Nephron progenitor cell (in vitro differentiated cells): Measurements from ENCODE around the gene TCP1.
"Not testable (repeated sequence)": the region's sequence is repeated elsewhere in the genome, so short reads cannot be mapped to it uniquely, and the experiment has no call there.

Experiments used
- DNase-seq: peaks from one replicate; pipeline ENCODE4 v3.0.0; 2021
- H3K27ac Mint-ChIP-seq: 2 replicates; pipeline ENCODE4 v1.8.0; 2021; ENCODE audit warnings: mild to moderate bottlenecking, moderate library complexity, mixed read lengths
- H3K27me3 Mint-ChIP-seq: 2 replicates; pipeline ENCODE4 v1.8.0; 2021; ENCODE audit warnings: mild to moderate bottlenecking, low read depth, mixed read lengths; ENCODE audit not compliant: poor library complexity
- H3K36me3 Mint-ChIP-seq: 2 replicates; pipeline ENCODE4 v1.8.0; 2021; ENCODE audit warnings: low read depth, mixed read lengths
- H3K4me1 Mint-ChIP-seq: 2 replicates; pipeline ENCODE4 v1.8.0; 2021; ENCODE audit warnings: mixed read lengths
- H3K4me3 Mint-ChIP-seq: 2 replicates; pipeline ENCODE4 v1.8.0; 2021; ENCODE audit warnings: mild to moderate bottlenecking, moderate library complexity, mixed read lengths
- H3K9me3 Mint-ChIP-seq: 2 replicates; pipeline ENCODE4 v1.8.0; 2021; ENCODE audit warnings: mild to moderate bottlenecking, moderate library complexity, mixed read lengths
- TF ChIP-seq, protein P1 (sequence below): fragments of 200-600 bp; sonication (generic); IDR thresholded peaks from 2 replicates; pipeline ENCODE4 v1.5.0; 2021; ENCODE audit warnings: antibody characterized with exemption

The TCP1 gene

GRCh38 chr6:159826968-159827647 lies 37.7 kb upstream of the TCP1 start:
- TF ChIP-seq, protein P1, sequence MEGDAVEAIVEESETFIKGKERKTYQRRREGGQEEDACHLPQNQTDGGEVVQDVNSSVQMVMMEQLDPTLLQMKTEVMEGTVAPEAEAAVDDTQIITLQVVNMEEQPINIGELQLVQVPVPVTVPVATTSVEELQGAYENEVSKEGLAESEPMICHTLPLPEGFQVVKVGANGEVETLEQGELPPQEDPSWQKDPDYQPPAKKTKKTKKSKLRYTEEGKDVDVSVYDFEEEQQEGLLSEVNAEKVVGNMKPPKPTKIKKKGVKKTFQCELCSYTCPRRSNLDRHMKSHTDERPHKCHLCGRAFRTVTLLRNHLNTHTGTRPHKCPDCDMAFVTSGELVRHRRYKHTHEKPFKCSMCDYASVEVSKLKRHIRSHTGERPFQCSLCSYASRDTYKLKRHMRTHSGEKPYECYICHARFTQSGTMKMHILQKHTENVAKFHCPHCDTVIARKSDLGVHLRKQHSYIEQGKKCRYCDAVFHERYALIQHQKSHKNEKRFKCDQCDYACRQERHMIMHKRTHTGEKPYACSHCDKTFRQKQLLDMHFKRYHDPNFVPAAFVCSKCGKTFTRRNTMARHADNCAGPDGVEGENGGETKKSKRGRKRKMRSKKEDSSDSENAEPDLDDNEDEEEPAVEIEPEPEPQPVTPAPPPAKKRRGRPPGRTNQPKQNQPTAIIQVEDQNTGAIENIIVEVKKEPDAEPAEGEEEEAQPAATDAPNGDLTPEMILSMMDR, result no peak
- Mint-ChIP-seq H3K27me3 (peaks cover 18% of the 10 kb centered on the region), H3K4me3 (no peak overlapping the region), H3K9me3 (no peaks in the 10 kb centered on the region), H3K4me1 (peaks cover 23% of the 10 kb centered on the region), H3K36me3 (no peaks in the 10 kb centered on the region), H3K27ac (no peak overlapping the region)
- DNase-seq, result no peak

DNA sequence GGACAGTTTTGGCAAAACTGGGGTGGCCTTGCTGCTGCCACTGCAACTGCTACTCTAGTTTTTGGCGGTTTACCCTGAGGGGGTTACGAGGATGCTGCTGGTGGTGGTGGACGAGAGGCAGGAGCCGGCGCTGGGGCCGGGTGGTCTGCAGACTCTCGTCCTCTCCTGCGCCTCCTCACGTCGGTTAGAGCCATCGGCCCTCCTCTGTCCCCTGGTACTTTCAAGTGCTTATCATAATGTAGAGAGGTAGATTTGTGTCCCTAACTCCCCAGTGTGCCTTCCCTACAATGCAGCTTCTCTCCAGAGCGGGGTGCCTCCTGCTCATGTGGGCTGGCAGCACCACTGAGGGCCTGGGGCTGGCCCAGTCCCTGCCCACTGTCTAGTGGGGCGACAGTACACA lies 36.6 kb upstream of the TCP1 start:
- H3K27me3 Mint-ChIP-seq, result peaks cover 18% of the 10 kb centered on the region
- H3K27ac Mint-ChIP-seq, result no peak overlapping the region
- H3K9me3 Mint-ChIP-seq, result no peaks in the 10 kb centered on the region
- TF ChIP-seq, protein P1, result no peak
- peaks cover 23% of the 10 kb centered on the region for H3K4me1 Mint-ChIP-seq
- H3K36me3 Mint-ChIP-seq, result no peaks in the 10 kb centered on the region
- no peak for DNase-seq
- H3K4me3 Mint-ChIP-seq, result no peak overlapping the region

- not testable (repeated sequence) for H3K9me3 Mint-ChIP-seq, H3K4me3 Mint-ChIP-seq, H3K27ac Mint-ChIP-seq, DNase-seq, H3K36me3 Mint-ChIP-seq
- H3K27me3 Mint-ChIP-seq, result peaks cover 19% of the 10 kb centered on the region
- H3K4me1 Mint-ChIP-seq, result peaks cover 29% of the 10 kb centered on the region
Measured at GRCh38 chr6:159824690-159825089, 35.3 kb upstream of the TCP1 start.

DNA sequence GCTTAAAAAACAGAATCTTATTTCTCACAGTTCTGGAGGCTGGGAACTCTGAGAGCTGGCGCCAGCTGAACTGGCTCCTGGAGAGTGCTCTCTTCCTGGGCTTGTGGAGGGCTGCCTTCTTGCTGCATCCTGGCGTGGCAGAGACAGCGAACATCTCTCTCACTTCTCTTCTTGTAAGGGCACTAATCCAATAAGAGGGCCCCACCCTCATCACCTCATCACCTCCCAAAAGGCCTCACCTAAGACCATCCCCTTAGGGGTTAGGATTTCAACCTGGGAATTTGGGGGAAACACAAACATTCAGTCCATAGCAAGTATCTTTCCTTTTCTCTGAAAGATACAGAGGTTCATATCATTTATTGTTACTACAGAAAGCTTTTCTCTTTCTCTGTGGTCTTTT lies 34.6 kb upstream of the TCP1 start:
- Mint-ChIP-seq H3K4me1 (peaks cover 36% of the 10 kb centered on the region), H3K36me3 (no peaks in the 10 kb centered on the region), H3K9me3 (peaks cover 4% of the 10 kb centered on the region), H3K27ac (no peak overlapping the region), H3K27me3 (peaks cover 24% of the 10 kb centered on the region), H3K4me3 (no peak overlapping the region)
- no peak for DNase-seq
- TF ChIP-seq, protein P1, result no peak

DNA sequence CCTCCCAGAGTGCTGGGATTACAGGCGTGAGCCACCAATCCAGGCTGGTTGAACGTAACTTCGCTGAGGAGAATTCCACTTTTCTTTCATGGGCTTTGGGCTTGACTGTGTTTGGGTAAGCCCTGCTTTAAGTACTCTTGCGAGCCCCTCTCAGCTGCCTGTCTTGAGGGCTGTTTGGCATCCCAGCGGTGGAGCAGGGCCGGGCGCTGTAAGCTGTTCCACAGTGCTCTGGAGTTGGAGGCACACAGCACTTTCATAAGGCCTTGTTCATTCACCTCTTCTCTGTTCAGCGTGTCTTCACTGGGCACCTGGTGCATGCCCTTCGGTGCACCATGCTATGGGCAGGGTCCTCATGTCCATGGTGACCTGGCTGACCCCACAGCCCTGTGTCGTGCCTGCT lies 32.3 kb upstream of the TCP1 start:
- H3K27me3 Mint-ChIP-seq, result peaks cover 39% of the 10 kb centered on the region
- H3K9me3 Mint-ChIP-seq, result peaks cover 4% of the 10 kb centered on the region
- no peak overlapping the region for H3K27ac Mint-ChIP-seq
- TF ChIP-seq, protein P1, result no peak
- DNase-seq, result no peak
- H3K4me1 Mint-ChIP-seq, result peaks cover 40% of the 10 kb centered on the region
- H3K36me3 Mint-ChIP-seq, result no peaks in the 10 kb centered on the region
- no peak overlapping the region for H3K4me3 Mint-ChIP-seq

DNA sequence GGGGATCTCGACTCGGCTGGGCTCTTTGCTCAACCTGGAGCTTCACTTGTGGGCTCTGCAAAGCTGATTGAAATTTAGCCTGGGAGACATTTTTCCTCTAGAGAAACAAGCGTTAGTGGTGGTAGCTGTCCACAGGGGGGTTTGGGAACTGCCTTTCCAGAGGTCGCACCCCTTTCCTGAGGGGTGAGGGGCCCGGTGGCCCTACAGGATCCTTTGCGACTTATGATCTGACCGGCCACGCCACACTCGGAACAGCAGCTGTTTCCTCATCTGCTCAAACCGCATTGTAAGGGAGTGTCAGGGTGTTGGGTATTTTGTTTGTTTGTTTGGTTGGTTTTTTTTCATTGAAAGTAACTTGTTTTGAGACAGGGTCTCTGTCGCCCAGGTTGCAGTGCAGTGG lies 31.7 kb upstream of the TCP1 start:
- Mint-ChIP-seq H3K9me3 (peaks cover 4% of the 10 kb centered on the region), H3K27me3 (peaks cover 40% of the 10 kb centered on the region), H3K4me3 (no peak overlapping the region), H3K4me1 (peaks cover 40% of the 10 kb centered on the region), H3K36me3 (no peaks in the 10 kb centered on the region), H3K27ac (no peak overlapping the region)
- TF ChIP-seq, protein P1, result no peak
- DNase-seq, result no peak
